HepG2 (cell line): ENCODE data around the gene TMEM196. TPM values are rescaled to one million over a fixed set of nuclear protein-coding genes. Genes with fewer than 3 reads are reported as not detected.

Source experiments
- BCL3 ChIP-seq: sonication (generic); formaldehyde crosslinking; IDR thresholded peaks from 2 replicates; pipeline ENCODE4 v1.5.1; 2020; ENCODE audit warnings: mild to moderate bottlenecking, missing genetic modification reagents, moderate library complexity
- FLYWCH1 ChIP-seq: sonication (generic); formaldehyde crosslinking; IDR thresholded peaks from 2 replicates; pipeline ENCODE4 v1.8.1; 2023; ENCODE audit warnings: mild to moderate bottlenecking, missing genetic modification reagents
- FOSL1 ChIP-seq: sonication (generic); formaldehyde crosslinking; IDR thresholded peaks from 2 replicates; pipeline ENCODE4 v1.9.0; 2021; ENCODE audit warnings: missing genetic modification reagents, borderline replicate concordance
- FOXO4 ChIP-seq: sonication (generic); formaldehyde crosslinking; conservative IDR thresholded peaks from 2 replicates; pipeline ENCODE4 v1.8.1; 2023; ENCODE audit warnings: missing genetic modification reagents
- GABPB1 ChIP-seq: IDR thresholded peaks from 2 replicates; pipeline ENCODE4 v1.6.1; 2016; ENCODE audit warnings: mild to moderate bottlenecking, missing genetic modification reagents, moderate library complexity, missing compliant biosample characterization
- KAT7 ChIP-seq: IDR thresholded peaks from 2 replicates; pipeline ENCODE4 v1.6.1; 2018; ENCODE audit warnings: borderline replicate concordance, missing compliant biosample characterization
- MXD3 ChIP-seq: IDR thresholded peaks from 2 replicates; pipeline ENCODE4 v1.6.1; 2016; ENCODE audit warnings: mild to moderate bottlenecking, missing biosample characterization, missing genetic modification reagents
- NKX3-1 ChIP-seq: sonication (generic); formaldehyde crosslinking; IDR thresholded peaks from 2 replicates; pipeline ENCODE4 v1.5.0; 2020; ENCODE audit warnings: missing genetic modification reagents
- NPAS2 ChIP-seq: sonication (generic); formaldehyde crosslinking; IDR thresholded peaks from 2 replicates; pipeline ENCODE4 v1.8.0; 2022; ENCODE audit warnings: mild to moderate bottlenecking, missing genetic modification reagents, borderline replicate concordance
- RARA ChIP-seq: IDR thresholded peaks from 2 replicates; pipeline ENCODE4 v1.6.1; 2016; ENCODE audit warnings: missing genetic modification reagents, missing compliant biosample characterization
- TFDP1 ChIP-seq: IDR thresholded peaks from 2 replicates; pipeline ENCODE4 v1.6.1; 2016; ENCODE audit warnings: missing compliant biosample characterization, missing genetic modification reagents, borderline replicate concordance
- ZNF501 ChIP-seq: sonication (generic); formaldehyde crosslinking; IDR thresholded peaks from 2 replicates; pipeline ENCODE4 v1.5.1; 2020; ENCODE audit warnings: mild to moderate bottlenecking, moderate library complexity, missing genetic modification reagents
- ZNF570 ChIP-seq: sonication (generic); formaldehyde crosslinking; IDR thresholded peaks from 2 replicates; pipeline ENCODE4 v1.4.0; 2020; ENCODE audit warnings: mild to moderate bottlenecking, missing genetic modification reagents, borderline replicate concordance
- polyA plus RNA-seq, 8 experiments: library from polyadenylated mRNA; depleted of rRNA in 3 of 8; stranded (reverse) in 7 of 8; unstranded in 1 of 8; fragments of >200 nt; fragmentation: Illumina TruSeq in 4 of 8; extraction: Trizol in 4 of 8; gene quantifications; 2 replicates each; pipeline versions ENCODE4 v1.2.1 to v1.2.3, GENCODE V29; 2011 to 2016; ENCODE audit warnings: low read depth in 4 of 8, missing spikeins in 1 of 8, mixed read lengths in 1 of 8; ENCODE audit not compliant: insufficient read depth in 1 of 8
- total RNA-seq, 5 experiments: library from RNA; depleted of rRNA; stranded (reverse); fragments of >200 nt; fragmentation: Illumina TruSeq; extraction: Trizol; gene quantifications; 2 replicates each; pipeline ENCODE4 v1.2.3, GENCODE V29; 2016; ENCODE audit warnings: low read depth in 1 of 5
- TF ChIP-seq, protein P1 (sequence below): sonication (generic); formaldehyde crosslinking; IDR thresholded peaks from 2 replicates; pipeline ENCODE4 v1.5.0; 2020; ENCODE audit warnings: mild to moderate bottlenecking, missing genetic modification reagents, borderline replicate concordance
- TF ChIP-seq, protein P2 (sequence below): IDR thresholded peaks from 2 replicates; pipeline ENCODE4 v1.6.1; 2016; ENCODE audit warnings: missing genetic modification reagents, missing compliant biosample characterization

The TMEM196 gene
- total and polyA plus RNA-seq, 2 of the 13 experiments (the other 11 are each of a cell fraction or from before 2014, with no cell fraction given): not detected

- TF ChIP-seq, protein P1, sequence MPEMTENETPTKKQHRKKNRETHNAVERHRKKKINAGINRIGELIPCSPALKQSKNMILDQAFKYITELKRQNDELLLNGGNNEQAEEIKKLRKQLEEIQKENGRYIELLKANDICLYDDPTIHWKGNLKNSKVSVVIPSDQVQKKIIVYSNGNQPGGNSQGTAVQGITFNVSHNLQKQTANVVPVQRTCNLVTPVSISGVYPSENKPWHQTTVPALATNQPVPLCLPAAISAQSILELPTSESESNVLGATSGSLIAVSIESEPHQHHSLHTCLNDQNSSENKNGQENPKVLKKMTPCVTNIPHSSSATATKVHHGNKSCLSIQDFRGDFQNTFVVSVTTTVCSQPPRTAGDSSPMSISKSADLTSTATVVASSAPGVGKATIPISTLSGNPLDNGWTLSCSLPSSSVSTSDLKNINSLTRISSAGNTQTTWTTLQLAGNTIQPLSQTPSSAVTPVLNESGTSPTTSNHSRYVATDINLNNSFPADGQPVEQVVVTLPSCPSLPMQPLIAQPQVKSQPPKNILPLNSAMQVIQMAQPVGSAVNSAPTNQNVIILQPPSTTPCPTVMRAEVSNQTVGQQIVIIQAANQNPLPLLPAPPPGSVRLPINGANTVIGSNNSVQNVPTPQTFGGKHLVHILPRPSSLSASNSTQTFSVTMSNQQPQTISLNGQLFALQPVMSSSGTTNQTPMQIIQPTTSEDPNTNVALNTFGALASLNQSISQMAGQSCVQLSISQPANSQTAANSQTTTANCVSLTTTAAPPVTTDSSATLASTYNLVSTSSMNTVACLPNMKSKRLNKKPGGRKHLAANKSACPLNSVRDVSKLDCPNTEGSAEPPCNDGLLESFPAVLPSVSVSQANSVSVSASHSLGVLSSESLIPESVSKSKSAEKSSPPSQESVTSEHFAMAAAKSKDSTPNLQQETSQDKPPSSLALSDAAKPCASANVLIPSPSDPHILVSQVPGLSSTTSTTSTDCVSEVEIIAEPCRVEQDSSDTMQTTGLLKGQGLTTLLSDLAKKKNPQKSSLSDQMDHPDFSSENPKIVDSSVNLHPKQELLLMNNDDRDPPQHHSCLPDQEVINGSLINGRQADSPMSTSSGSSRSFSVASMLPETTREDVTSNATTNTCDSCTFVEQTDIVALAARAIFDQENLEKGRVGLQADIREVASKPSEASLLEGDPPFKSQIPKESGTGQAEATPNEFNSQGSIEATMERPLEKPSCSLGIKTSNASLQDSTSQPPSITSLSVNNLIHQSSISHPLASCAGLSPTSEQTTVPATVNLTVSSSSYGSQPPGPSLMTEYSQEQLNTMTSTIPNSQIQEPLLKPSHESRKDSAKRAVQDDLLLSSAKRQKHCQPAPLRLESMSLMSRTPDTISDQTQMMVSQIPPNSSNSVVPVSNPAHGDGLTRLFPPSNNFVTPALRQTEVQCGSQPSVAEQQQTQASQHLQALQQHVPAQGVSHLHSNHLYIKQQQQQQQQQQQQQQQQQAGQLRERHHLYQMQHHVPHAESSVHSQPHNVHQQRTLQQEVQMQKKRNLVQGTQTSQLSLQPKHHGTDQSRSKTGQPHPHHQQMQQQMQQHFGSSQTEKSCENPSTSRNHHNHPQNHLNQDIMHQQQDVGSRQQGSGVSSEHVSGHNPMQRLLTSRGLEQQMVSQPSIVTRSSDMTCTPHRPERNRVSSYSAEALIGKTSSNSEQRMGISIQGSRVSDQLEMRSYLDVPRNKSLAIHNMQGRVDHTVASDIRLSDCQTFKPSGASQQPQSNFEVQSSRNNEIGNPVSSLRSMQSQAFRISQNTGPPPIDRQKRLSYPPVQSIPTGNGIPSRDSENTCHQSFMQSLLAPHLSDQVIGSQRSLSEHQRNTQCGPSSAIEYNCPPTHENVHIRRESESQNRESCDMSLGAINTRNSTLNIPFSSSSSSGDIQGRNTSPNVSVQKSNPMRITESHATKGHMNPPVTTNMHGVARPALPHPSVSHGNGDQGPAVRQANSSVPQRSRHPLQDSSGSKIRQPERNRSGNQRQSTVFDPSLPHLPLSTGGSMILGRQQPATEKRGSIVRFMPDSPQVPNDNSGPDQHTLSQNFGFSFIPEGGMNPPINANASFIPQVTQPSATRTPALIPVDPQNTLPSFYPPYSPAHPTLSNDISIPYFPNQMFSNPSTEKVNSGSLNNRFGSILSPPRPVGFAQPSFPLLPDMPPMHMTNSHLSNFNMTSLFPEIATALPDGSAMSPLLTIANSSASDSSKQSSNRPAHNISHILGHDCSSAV (CRISPR knock-in tag): no peak
- TF ChIP-seq TFDP1 (CRISPR knock-in tag) (peak; percentile 94; the same call in 1 of the 2 replicates), FOXO4 (no peak), GABPB1 (peak; percentile 86), NPAS2 (CRISPR knock-in tag) (no peak), MXD3 (CRISPR knock-in tag) (0 out of 2 replicates have a peak, but pooled peaks have one; percentile 73), RARA (peak; percentile 43; the same call in 1 of the 2 replicates), NKX3-1 (CRISPR knock-in tag) (peak; percentile 53; the same call in 1 of the 2 replicates), FLYWCH1 (CRISPR knock-in tag) (no peak), KAT7 (CRISPR knock-in tag) (peak; percentile 81; the same call in 1 of the 2 replicates), ZNF501 (CRISPR knock-in tag) (peak; percentile 54; the same call in 1 of the 2 replicates), FOSL1 (CRISPR knock-in tag) (no peak), ZNF570 (no peak), BCL3 (peak; percentile 80; the same call in 1 of the 2 replicates)
- TF ChIP-seq, protein P2, sequence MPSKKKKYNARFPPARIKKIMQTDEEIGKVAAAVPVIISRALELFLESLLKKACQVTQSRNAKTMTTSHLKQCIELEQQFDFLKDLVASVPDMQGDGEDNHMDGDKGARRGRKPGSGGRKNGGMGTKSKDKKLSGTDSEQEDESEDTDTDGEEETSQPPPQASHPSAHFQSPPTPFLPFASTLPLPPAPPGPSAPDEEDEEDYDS (CRISPR knock-in tag): peak; percentile 86
These were observed 64.8 kb downstream of the TMEM196 start, which contains the start of gene POLR1F (continued) for GRCh38 chr7:19708397-19709248.
